Liver (tissue), 9 donors: ENCODE data around the gene CYP1A2. TPM values are rescaled to one million over a fixed set of nuclear protein-coding genes. Genes with fewer than 3 reads are reported as not detected.
A peak's percentile ranks its signal among the peaks of the same experiment; 100 is the strongest.

ENCODE experiments used
- DNase-seq: peaks from one replicate; pipeline ENCODE4 v3.0.0-alpha.2; 2017; ENCODE audit warnings: low spot score
- H3K27ac ChIP-seq, 2 donors: one replicate each; pipeline ENCODE4 v1.7.0; 2013; ENCODE audit warnings: inconsistent platforms in 2 of 2, low read length in 2 of 2, control low read depth in 1 of 2, low read depth in 1 of 2, mild to moderate bottlenecking in 1 of 2
- H3K27me3 ChIP-seq, 4 donors: one replicate each; pipeline versions ENCODE4 v1.6.1 to v1.7.0; 2013; ENCODE audit warnings: low read length in 3 of 4, inconsistent platforms in 1 of 4, mild to moderate bottlenecking in 1 of 4, moderate library complexity in 1 of 4; ENCODE audit not compliant: control insufficient read depth in 4 of 4, insufficient read depth in 4 of 4
- H3K36me3 ChIP-seq, 4 donors: one replicate each; pipeline versions ENCODE4 v1.6.1 to v1.7.0; 2013; ENCODE audit warnings: low read length in 3 of 4, mild to moderate bottlenecking in 3 of 4, low read depth in 1 of 4, moderate library complexity in 1 of 4; ENCODE audit not compliant: control insufficient read depth in 4 of 4, insufficient read depth in 3 of 4
- H3K4me1 ChIP-seq, 4 donors: one replicate each; pipeline versions ENCODE4 v1.6.1 to v1.7.0; 2013; ENCODE audit warnings: low read length in 3 of 4, mild to moderate bottlenecking in 3 of 4, moderate library complexity in 1 of 4; ENCODE audit not compliant: control insufficient read depth in 4 of 4, insufficient read depth in 4 of 4
- H3K4me3 ChIP-seq, 3 donors: one replicate each; pipeline versions ENCODE4 v1.6.1 to v1.7.0; 2013; ENCODE audit warnings: low read length in 3 of 3, control low read depth in 1 of 3, low read depth in 1 of 3, mild to moderate bottlenecking in 1 of 3
- H3K9ac ChIP-seq, 2 donors: one replicate each; pipeline ENCODE4 v1.7.0; 2013; ENCODE audit warnings: low read length in 2 of 2, mild to moderate bottlenecking in 2 of 2, moderate library complexity in 2 of 2, control low read depth in 1 of 2, low read depth in 1 of 2
- H3K9me3 ChIP-seq, 4 donors: one replicate each; pipeline versions ENCODE4 v1.6.1 to v1.7.0; 2013; ENCODE audit warnings: low read length in 3 of 4; ENCODE audit not compliant: control insufficient read depth in 4 of 4
- CTCF ChIP-seq: fragments of 150-350 bp; IDR thresholded peaks from 2 replicates; pipeline ENCODE4 v1.5.1; 2017; ENCODE audit warnings: improper control_type of control experiment, low read depth, low read length; ENCODE audit not compliant: missing input control
- FOXA1 ChIP-seq: IDR thresholded peaks from 2 replicates; pipeline ENCODE4 v1.6.1; 2016; ENCODE audit warnings: antibody characterized with exemption
- FOXA2 ChIP-seq: IDR thresholded peaks from 2 replicates; pipeline ENCODE4 v1.6.1; 2016; ENCODE audit warnings: antibody characterized with exemption
- HNF4A ChIP-seq, 2 donors: conservative IDR thresholded peaks; 2 replicates each; pipeline ENCODE4 v1.6.1; 2016; ENCODE audit warnings: antibody characterized with exemption in 2 of 2, mild to moderate bottlenecking in 2 of 2
- HNF4G ChIP-seq: IDR thresholded peaks from 2 replicates; pipeline ENCODE4 v1.6.1; 2016; ENCODE audit warnings: antibody characterized with exemption
- NR2F2 ChIP-seq: IDR thresholded peaks from 2 replicates; pipeline ENCODE4 v1.6.1; 2016; ENCODE audit warnings: antibody characterized with exemption
- SP1 ChIP-seq: IDR thresholded peaks from 2 replicates; pipeline ENCODE4 v1.6.1; 2018; ENCODE audit warnings: antibody characterized with exemption, mild to moderate bottlenecking
- YY1 ChIP-seq: IDR thresholded peaks from 2 replicates; pipeline ENCODE4 v1.6.1; 2016; ENCODE audit warnings: antibody characterized with exemption, mild to moderate bottlenecking
- ZBTB33 ChIP-seq: IDR thresholded peaks from 2 replicates; pipeline ENCODE4 v1.6.1; 2016; ENCODE audit warnings: antibody characterized with exemption
- WGBS: extraction: QIAGEN DNeasy Blood & Tissue Kit; methylation state at CpG from one replicate; pipeline ENCODE4 v1.1.7; 2013; 5-methylcytosine and 5-hydroxymethylcytosine counted together
- polyA plus RNA-seq, 2 donors: library from polyadenylated mRNA; stranded (reverse) in 1 of 2; unstranded in 1 of 2; fragments of 200-250 nt in 1 of 2; fragments of >200 nt in 1 of 2; fragmentation: Nextera tagmentation in 1 of 2; extraction: Ambion mirVana in 1 of 2; gene quantifications; one replicate each; pipeline versions ENCODE4 v1.2.1 to v1.2.3, GENCODE V29; 2013 to 2015
- total RNA-seq, 2 donors: library from RNA; depleted of rRNA; stranded (reverse); fragments of >200 nt; gene quantifications; one replicate each; pipeline ENCODE4 v1.2.3, GENCODE V29; 2014
- donor health status: healthy.
- donor health status: healthy.
- donor health status: healthy.
- donor health status: healthy.
- donor health status: healthy.

The CYP1A2 gene
- total and polyA plus RNA-seq, 4 donors, result 21.8 to 32.5 (median 31.7) TPM; not detected in 1

- Histone ChIP-seq H3K9me3 (no peaks in the 10 kb centered on the region), H3K4me3 (no peak overlapping the region), H3K27me3 (no peaks in the 10 kb centered on the region), H3K4me1 (peaks cover 13 to 78% (median 47%) of the 10 kb centered on the region in 4 donors), H3K27ac (peak overlapping the region; percentile 48 to 49), H3K9ac (no peak overlapping the region), H3K36me3 (no peaks in the 10 kb centered on the region)
- TF ChIP-seq FOXA2 (no peak), HNF4A (conservative IDR thresholded peaks at IDR 0.05) (peak in 1 of 2 donors; percentile 3)
- 42% methylated on average over 3 of the region's 3 CpGs for WGBS
- DNase-seq, result no peak
Measured at GRCh38 chr15:74789741-74790079, 41.1 kb downstream of the CYP1A2 start.

GRCh38 chr15:74790080-74790916 lies 41.7 kb downstream of the CYP1A2 start:
- no peaks in the 10 kb centered on the region for H3K36me3 ChIP-seq
- H3K9me3 ChIP-seq, result no peaks in the 10 kb centered on the region
- DNase-seq, result no peak
- H3K4me1 ChIP-seq, result peaks cover 13 to 79% (median 45%) of the 10 kb centered on the region in 4 donors
- 56% methylated on average over 15 of the region's 15 CpGs for WGBS
- H3K4me3 ChIP-seq, result no peak overlapping the region
- H3K27me3 ChIP-seq, result no peaks in the 10 kb centered on the region
- H3K9ac ChIP-seq, result no peak overlapping the region
- TF ChIP-seq NR2F2 (peak; percentile 51), HNF4A (conservative IDR thresholded peaks at IDR 0.05) (no peak), ZBTB33 (no peak)
- H3K27ac ChIP-seq, result peak overlapping the region; percentile 48 to 49

- no peak for DNase-seq
- Histone ChIP-seq H3K27me3 (no peaks in the 10 kb centered on the region), H3K36me3 (no peaks in the 10 kb centered on the region), H3K27ac (no peak overlapping the region), H3K9ac (no peak overlapping the region), H3K4me1 (peaks cover 15 to 78% (median 47%) of the 10 kb centered on the region in 4 donors), H3K9me3 (no peaks in the 10 kb centered on the region), H3K4me3 (no peak overlapping the region)
- 55% methylated on average over 1 of the region's 1 CpG for WGBS
- no peak for TF ChIP-seq FOXA2
- no peak for TF ChIP-seq ZBTB33
- no peak for TF ChIP-seq CTCF
- TF ChIP-seq FOXA1, result no peak
- TF ChIP-seq HNF4G, result no peak
- TF ChIP-seq YY1, result no peak
- TF ChIP-seq SP1, result no peak
Measured at GRCh38 chr15:74791007-74791406, 42.4 kb downstream of the CYP1A2 start.
